H1 (cell line): Measurements from ENCODE around the gene TCF19. TPM values are rescaled to one million over a fixed set of nuclear protein-coding genes. Genes with fewer than 3 reads are reported as not detected.

Experiments used
- CTCF ChIA-PET: fragments of 300-600 bp; sonication (Branson Sonifier 250); formaldehyde crosslinking; loops from one replicate; lab custom pipeline; 2021; ENCODE audit not compliant: partially characterized antibody; lab: Charles Lee
- POLR2A ChIA-PET: fragments of 300-600 bp; sonication (Branson Sonifier 250); formaldehyde crosslinking; loops from one replicate; lab custom pipeline; 2021; ENCODE audit warnings: inconsistent platforms; ENCODE audit not compliant: partially characterized antibody; lab: Charles Lee
- DNase-seq, 2 experiments: peaks; one replicate each; pipeline versions ENCODE4 v3.0.0 to v3.0.0-alpha.2; 2010 to 2022; ENCODE audit warnings: low spot score in 2 of 2, low read depth in 1 of 2, mixed read lengths in 1 of 2
- FAIRE-seq: peaks from 2 replicates; lab custom pipeline; 2011; peaks lifted over from hg19 to GRCh38; lab: Jason Lieb, UNC
- H2AFZ ChIP-seq: 2 replicates; pipeline ENCODE4 v1.8.1; 2012; ENCODE audit warnings: low read length, inconsistent platforms
- H2AK5ac ChIP-seq: 2 replicates; pipeline ENCODE4 v1.6.1; 2013; ENCODE audit warnings: low read depth, low read length
- H2BK120ac ChIP-seq: replicated peaks from 2 replicates; pipeline ENCODE3; 2013; ENCODE audit warnings: low read depth, low read length, inconsistent platforms
- H2BK12ac ChIP-seq: 2 replicates; pipeline ENCODE4 v1.6.1; 2013; ENCODE audit warnings: low read depth, low read length
- H2BK15ac ChIP-seq: 2 replicates; pipeline ENCODE4 v1.6.1; 2013; ENCODE audit warnings: low read length
- H2BK20ac ChIP-seq: 2 replicates; pipeline ENCODE4 v1.6.1; 2013; ENCODE audit warnings: low read length
- H2BK5ac ChIP-seq: 2 replicates; pipeline ENCODE4 v1.6.1; 2013; ENCODE audit warnings: low read depth, low read length
- H3K14ac ChIP-seq: 2 replicates; pipeline ENCODE4 v1.6.1; 2013; ENCODE audit warnings: inconsistent platforms; ENCODE audit not compliant: insufficient read length
- H3K18ac ChIP-seq: 2 replicates; pipeline ENCODE4 v1.6.1; 2013; ENCODE audit warnings: low read length; ENCODE audit errors: extremely low read depth
- H3K23ac ChIP-seq: 2 replicates; pipeline ENCODE4 v1.6.1; 2013; ENCODE audit warnings: inconsistent platforms; ENCODE audit not compliant: insufficient read length
- H3K23me2 ChIP-seq: 2 replicates; pipeline ENCODE4 v1.6.1; 2013; ENCODE audit warnings: low read depth, low read length
- H3K27ac ChIP-seq: 2 replicates; pipeline ENCODE4 v1.6.1; 2011; ENCODE audit warnings: low read depth, low read length, inconsistent platforms
- H3K27me3 ChIP-seq, 4 experiments: replicated peaks in 1 of 4; 1 replicate in 1 of 4; 2 replicates in 3 of 4; pipeline versions ENCODE4 v1.6.1 to v1.8.1; 2011 to 2013; ENCODE audit warnings: low read length in 3 of 4, mild to moderate bottlenecking in 3 of 4, inconsistent platforms in 2 of 4, mixed read lengths in 2 of 4, moderate library complexity in 1 of 4; ENCODE audit not compliant: control insufficient read depth in 3 of 4, insufficient read depth in 3 of 4; ENCODE audit errors: extremely low read depth in 1 of 4
- H3K36me3 ChIP-seq, 4 experiments: 2 replicates each; pipeline versions ENCODE4 v1.6.1 to v1.8.1; 2011 to 2013; ENCODE audit warnings: mild to moderate bottlenecking in 4 of 4, low read length in 3 of 4, moderate library complexity in 2 of 4, control low read depth in 1 of 4, inconsistent platforms in 1 of 4; ENCODE audit not compliant: insufficient read depth in 4 of 4, control insufficient read depth in 2 of 4
- H3K4ac ChIP-seq: replicated peaks from 2 replicates; pipeline ENCODE3; 2013; ENCODE audit warnings: low read length, low read depth, mixed read lengths, inconsistent platforms; ENCODE audit not compliant: insufficient read length
- H3K4me1 ChIP-seq, 4 experiments: replicated peaks in 1 of 4; 1 replicate in 1 of 4; 2 replicates in 3 of 4; pipeline versions ENCODE4 v1.6.1 to v1.8.1; 2011 to 2013; ENCODE audit warnings: low read length in 3 of 4, inconsistent platforms in 2 of 4, mixed read lengths in 1 of 4; ENCODE audit not compliant: insufficient read depth in 4 of 4, control insufficient read depth in 3 of 4
- H3K4me2 ChIP-seq, 2 experiments: 2 replicates each; pipeline versions ENCODE4 v1.6.1 to v1.8.1; 2011 to 2013; ENCODE audit warnings: low read depth in 2 of 2, low read length in 2 of 2, control low read depth in 1 of 2, inconsistent platforms in 1 of 2, mild to moderate bottlenecking in 1 of 2; ENCODE audit not compliant: insufficient read depth in 1 of 2
- H3K4me3 ChIP-seq, 4 experiments: fragments of 200-600, 300-600 bp in 1 of 4; sonication (generic), shearing (Covaris generic), sonication (Bioruptor Twin) in 1 of 4; 2 replicates each; pipeline versions ENCODE4 v1.5.1 to v1.8.1; 2011 to 2016; ENCODE audit warnings: low read length in 4 of 4, low read depth in 3 of 4, control low read depth in 2 of 4, inconsistent platforms in 2 of 4, mild to moderate bottlenecking in 2 of 4, mixed read lengths in 1 of 4, moderate library complexity in 1 of 4; ENCODE audit not compliant: insufficient read depth in 2 of 4; ENCODE audit errors: extremely low read depth in 1 of 4
- H3K56ac ChIP-seq: replicated peaks from 2 replicates; pipeline ENCODE3; 2013; ENCODE audit warnings: low read depth, mild to moderate bottlenecking, mixed read lengths, low read length, inconsistent platforms; ENCODE audit not compliant: insufficient read length
- H3K79me1 ChIP-seq: 2 replicates; pipeline ENCODE4 v1.6.1; 2013; ENCODE audit warnings: low read depth, low read length, control low read depth
- H3K79me2 ChIP-seq, 2 experiments: 2 replicates each; pipeline versions ENCODE4 v1.6.1 to v1.8.1; 2012 to 2013; ENCODE audit warnings: low read length in 2 of 2, mild to moderate bottlenecking in 2 of 2, inconsistent platforms in 1 of 2; ENCODE audit not compliant: insufficient read depth in 2 of 2, control insufficient read depth in 1 of 2
- H3K9ac ChIP-seq, 4 experiments: replicated peaks in 1 of 4; 1 replicate in 1 of 4; 2 replicates in 3 of 4; pipeline versions ENCODE4 v1.6.1 to v1.8.1; 2011 to 2013; ENCODE audit warnings: low read depth in 3 of 4, low read length in 3 of 4, control low read depth in 2 of 4, mild to moderate bottlenecking in 2 of 4, moderate library complexity in 2 of 4, inconsistent platforms in 1 of 4; ENCODE audit errors: extremely low read depth in 1 of 4
- H3K9me3 ChIP-seq, 2 experiments: 2 replicates each; pipeline versions ENCODE4 v1.6.1 to v1.8.1; 2012 to 2013; ENCODE audit warnings: mild to moderate bottlenecking in 2 of 2, moderate library complexity in 2 of 2, control low read depth in 1 of 2, inconsistent platforms in 1 of 2, low read depth in 1 of 2, low read length in 1 of 2, mixed read lengths in 1 of 2; ENCODE audit not compliant: insufficient read depth in 2 of 2
- H4K20me1 ChIP-seq, 2 experiments: replicated peaks in 1 of 2; 2 replicates each; pipeline versions ENCODE3 to v1.8.1; 2011 to 2013; ENCODE audit warnings: inconsistent platforms in 2 of 2, low read length in 2 of 2, mild to moderate bottlenecking in 1 of 2; ENCODE audit not compliant: insufficient read depth in 2 of 2, control insufficient read depth in 1 of 2
- H4K5ac ChIP-seq: 2 replicates; pipeline ENCODE4 v1.6.1; 2013; ENCODE audit warnings: low read length, low read depth, mixed read lengths, inconsistent platforms; ENCODE audit not compliant: insufficient read length
- H4K8ac ChIP-seq: 2 replicates; pipeline ENCODE4 v1.8.0; 2013; ENCODE audit warnings: mild to moderate bottlenecking, moderate library complexity, low read length, inconsistent platforms; ENCODE audit not compliant: insufficient read depth; ENCODE audit errors: extremely low read depth
- H4K91ac ChIP-seq: replicated peaks from 2 replicates; pipeline ENCODE3; 2013; ENCODE audit warnings: low read length, mixed read lengths, inconsistent platforms; ENCODE audit not compliant: insufficient read length
- CBX5 ChIP-seq: fragments of 300-800, 300-1000 bp; sonication (generic); IDR thresholded peaks from 2 replicates; pipeline ENCODE4 v1.7.1; 2016; ENCODE audit warnings: antibody characterized with exemption, low read length, low read depth
- CHD2 ChIP-seq: IDR thresholded peaks from 2 replicates; pipeline ENCODE4 v1.6.1; 2012; ENCODE audit warnings: low read length, improper control_type of control experiment
- EZH2 ChIP-seq: fragments of 200-600 bp; sonication (generic); IDR thresholded peaks from 2 replicates; pipeline ENCODE4 v1.7.1; 2012; ENCODE audit warnings: low read depth, mild to moderate bottlenecking, moderate library complexity, low read length, inconsistent platforms; ENCODE audit not compliant: severe bottlenecking
- HDAC2 ChIP-seq, 2 experiments: fragments of 300-600 bp in 1 of 2; sonication (generic) in 1 of 2; IDR thresholded peaks; 2 replicates each; pipeline ENCODE4 v1.6.1; 2011 to 2012; ENCODE audit warnings: low read depth in 2 of 2, low read length in 2 of 2, mild to moderate bottlenecking in 2 of 2, moderate library complexity in 2 of 2, borderline replicate concordance in 1 of 2, inconsistent platforms in 1 of 2
- KDM4A ChIP-seq: IDR thresholded peaks from one replicate; pipeline ENCODE4 v1.7.1; 2012; ENCODE audit warnings: low read depth, mild to moderate bottlenecking, moderate library complexity, low read length, inconsistent platforms; ENCODE audit not compliant: severe bottlenecking
- SP4 ChIP-seq: IDR thresholded peaks from 2 replicates; pipeline ENCODE4 v1.6.1; 2012; ENCODE audit warnings: low read length, inconsistent platforms
- SRF ChIP-seq: IDR thresholded peaks from 2 replicates; pipeline ENCODE4 v1.6.1; 2011; ENCODE audit warnings: mild to moderate bottlenecking, low read depth, low read length, moderate library complexity
- TAF7 ChIP-seq: optimal IDR thresholded peaks from 2 replicates; pipeline ENCODE3; 2011; ENCODE audit warnings: low read depth, mild to moderate bottlenecking, inconsistent platforms, low read length, moderate library complexity, borderline replicate concordance
- TBP ChIP-seq: IDR thresholded peaks from 2 replicates; pipeline ENCODE4 v1.6.1; 2011; ENCODE audit warnings: low read depth, low read length, improper control_type of control experiment
- USF2 ChIP-seq: IDR thresholded peaks from 2 replicates; pipeline ENCODE4 v1.6.1; 2011; ENCODE audit warnings: low read length, improper control_type of control experiment
- YY1 ChIP-seq: IDR thresholded peaks from 2 replicates; pipeline ENCODE4 v1.6.1; 2011; ENCODE audit warnings: low read depth, mild to moderate bottlenecking, low read length
- WGBS, 2 experiments: shearing (Covaris generic) in 1 of 2; methylation state at CpG; one replicate each; pipeline versions ENCODE4 v1.1.6 to v1.1.7; 2013 to 2015; ENCODE audit warnings: low lambda C conversion rate in 2 of 2, mixed read lengths in 2 of 2, inconsistent platforms in 1 of 2, low coverage in 1 of 2, missing lambda C conversion rate in 1 of 2; ENCODE audit not compliant: insufficient replicate concordance in 2 of 2, insufficient coverage in 1 of 2, insufficient read length in 1 of 2; ENCODE audit errors: extremely low coverage in 1 of 2, missing lambda C conversion rate in 1 of 2; 5-methylcytosine and 5-hydroxymethylcytosine counted together
- polyA plus RNA-seq, 7 experiments: library from polyadenylated mRNA; depleted of rRNA in 3 of 7; stranded (reverse) in 5 of 7; unstranded in 2 of 7; fragments of >200 nt in 5 of 7; fragments of 200-250 nt in 2 of 7; gene quantifications; 1 replicate in 5 of 7; 2 replicates in 1 of 7; 4 replicates in 1 of 7; pipeline versions ENCODE4 v1.2.1 to v1.2.3, GENCODE V29; 2011 to 2013; ENCODE audit warnings: missing spikeins in 2 of 7, mixed read lengths in 2 of 7
- total RNA-seq: library from RNA; stranded (reverse); fragmentation: NEBNext Ultra II Directional; extraction: Animal tissue kit (Norgen Biotek cat#: 25700); gene quantifications from 2 replicates; pipeline ENCODE4 v1.2.1, GENCODE V29; 2021

The TCF19 gene
- total and polyA plus RNA-seq, 2 of the 8 experiments (the other 6 are each of a cell fraction or from before 2014, with no cell fraction given), result 7.2 to 11.0 TPM

GRCh38 chr6:31162463-31163165 is 4.2 kb downstream of the TCF19 start:
- no peaks in the 10 kb centered on the region for H3K27me3 ChIP-seq
- peaks cover 0 to 21% (median 10%) of the 10 kb centered on the region in 4 experiments; a peak in 6 of 7 replicates for H3K4me1 ChIP-seq
- POLR2A ChIA-PET, result interaction anchor here (0.5 to 68.5 kb wide), 12 partner anchors 6 to 332 kb away, joined by 3 to 2251 read pairs (median 4); partner anchors contain the start of genes CCHCR1, CDSN, DDR1 and POU5F1
- no peak overlapping the region for H3K4ac ChIP-seq
- CTCF ChIA-PET, result interaction anchor here (0.6 to 6.3 kb wide), 10 partner anchors 8 to 204 kb away, joined by 3 to 45 read pairs (median 3); no protein-coding TSS in a partner anchor
- H3K4me3 ChIP-seq, result no peak overlapping the region
- no peak overlapping the region for H3K27ac ChIP-seq
- H2BK5ac ChIP-seq, result 0 out of 2 replicates have a peak overlapping the region, but pooled peaks have one; percentile 6
- no peak overlapping the region for H2AFZ ChIP-seq
- H2BK20ac ChIP-seq, result no peak overlapping the region
- 81% methylated on average over 13 of the region's 13 CpGs; no CpG with 5 or more reads in 1 of the 2 experiments for WGBS, 2 experiments
- no peak overlapping the region for H2BK120ac ChIP-seq
- H2BK15ac ChIP-seq, result no peak overlapping the region
- H3K9me3 ChIP-seq, result no peaks in the 10 kb centered on the region
- H3K4me2 ChIP-seq, result no peak overlapping the region
- no peak overlapping the region; the same call in 1 of the 2 replicates for H2BK12ac ChIP-seq
- no peak overlapping the region; the same call in none of the 2 replicates for H4K8ac ChIP-seq
- peak in 1 of 2 experiments; percentile 69 for DNase-seq
- H3K36me3 ChIP-seq, result peaks cover 14 to 38% (median 23%) of the 10 kb centered on the region in 4 experiments
- no peak for FAIRE-seq
- H2AK5ac ChIP-seq, result no peak overlapping the region
- H3K18ac ChIP-seq, result no peak overlapping the region
- H3K14ac ChIP-seq, result no peak overlapping the region
- H3K9ac ChIP-seq, result no peak overlapping the region
- H4K20me1 ChIP-seq, result peaks cover 2 to 13% of the 10 kb centered on the region in 2 experiments
- H3K23me2 ChIP-seq, result peaks cover 11% of the 10 kb centered on the region
- H4K91ac ChIP-seq, result peak overlapping the region; percentile 25
- peaks cover 6% of the 10 kb centered on the region for H3K79me1 ChIP-seq
- no peak overlapping the region for H3K23ac ChIP-seq
- peaks cover 2 to 22% of the 10 kb centered on the region in 2 experiments; a peak in 3 of 4 replicates for H3K79me2 ChIP-seq
- no peak overlapping the region for H4K5ac ChIP-seq
- H3K56ac ChIP-seq, result no peak overlapping the region
- TF ChIP-seq EZH2 (no peak), HDAC2 (IDR thresholded peaks at IDR 0.05; ENCODE audit: borderline replicate concordance in 1 of 2, low read depth in 2 of 2, low read length in 2 of 2) (no peak), CHD2 (0 out of 2 replicates have a peak, but pooled peaks have one; percentile 15), TBP (no peak), USF2 (no peak), YY1 (no peak), SP4 (no peak), TAF7 (no peak), SRF (no peak), CBX5 (no peak), KDM4A (no peak)
